Osteocyte (in vitro differentiated cells): ENCODE measurements around the gene OVCA2. TPM values are rescaled to one million over a fixed set of nuclear protein-coding genes. Genes with fewer than 3 reads are reported as not detected.
A peak's percentile ranks its signal among the peaks of the same experiment; 100 is the strongest.

Experiments used
- DNase-seq: peaks from one replicate; pipeline ENCODE4 v3.0.0; 2021; ENCODE audit warnings: mixed read lengths; ENCODE audit not compliant: unreplicated experiment; ENCODE audit errors: extremely low spot score
- H3K27ac Mint-ChIP-seq: one replicate; pipeline ENCODE4 v1.8.0; 2021; ENCODE audit warnings: mild to moderate bottlenecking, mixed read lengths; ENCODE audit not compliant: unreplicated experiment
- H3K27me3 Mint-ChIP-seq: one replicate; pipeline ENCODE4 v1.8.0; 2021; ENCODE audit warnings: mixed read lengths; ENCODE audit not compliant: unreplicated experiment
- H3K36me3 Mint-ChIP-seq: one replicate; pipeline ENCODE4 v1.8.0; 2021; ENCODE audit warnings: mixed read lengths; ENCODE audit not compliant: unreplicated experiment
- H3K4me1 Mint-ChIP-seq: one replicate; pipeline ENCODE4 v1.8.0; 2021; ENCODE audit warnings: mixed read lengths; ENCODE audit not compliant: unreplicated experiment
- H3K4me3 Mint-ChIP-seq: one replicate; pipeline ENCODE4 v1.8.0; 2021; ENCODE audit warnings: mild to moderate bottlenecking, moderate library complexity, mixed read lengths; ENCODE audit not compliant: unreplicated experiment
- H3K9me3 Mint-ChIP-seq: one replicate; pipeline ENCODE4 v1.8.0; 2021; ENCODE audit warnings: mixed read lengths; ENCODE audit not compliant: unreplicated experiment
- CTCF ChIP-seq: fragments of 200-600 bp; sonication (generic); IDR thresholded peaks from 2 replicates; pipeline ENCODE4 v1.5.0; 2021; ENCODE audit warnings: antibody characterized with exemption, mild to moderate bottlenecking, moderate library complexity
- total RNA-seq: library from RNA; stranded (reverse); gene quantifications from 2 replicates; pipeline ENCODE4 v1.2.1, GENCODE V29; 2021

Gene OVCA2
- total RNA-seq, 1 donor from 2014 or later: 33.2 TPM

- peaks cover 13% of the 10 kb centered on the region for H3K4me1 Mint-ChIP-seq
- TF ChIP-seq CTCF: no peak
- no peaks in the 10 kb centered on the region for H3K27me3 Mint-ChIP-seq
- no peak for DNase-seq
- no peak overlapping the region for H3K27ac Mint-ChIP-seq
- peaks cover 16% of the 10 kb centered on the region for H3K36me3 Mint-ChIP-seq
- H3K9me3 Mint-ChIP-seq: no peaks in the 10 kb centered on the region
- H3K4me3 Mint-ChIP-seq: no peak overlapping the region
These were observed 6.8 kb upstream of the OVCA2 start for GRCh38 chr17:2034806-2035540.

GRCh38 chr17:2035541-2036488 is 6.0 kb upstream of the OVCA2 start:
- Mint-ChIP-seq H3K4me1 (peaks cover 12% of the 10 kb centered on the region), H3K36me3 (peaks cover 17% of the 10 kb centered on the region), H3K4me3 (no peak overlapping the region), H3K27me3 (no peaks in the 10 kb centered on the region), H3K9me3 (no peaks in the 10 kb centered on the region), H3K27ac (no peak overlapping the region)
- TF ChIP-seq CTCF: no peak
- no peak for DNase-seq

GRCh38 chr17:2037155-2037554 is 4.7 kb upstream of the OVCA2 start:
- Mint-ChIP-seq H3K27me3 (no peaks in the 10 kb centered on the region), H3K9me3 (no peaks in the 10 kb centered on the region)

GRCh38 chr17:2040219-2040827 is 1.5 kb upstream of the OVCA2 start:
- Mint-ChIP-seq H3K4me3 (peak overlapping the region; percentile 90), H3K27ac (peak overlapping the region; percentile 76), H3K36me3 (peaks cover 24% of the 10 kb centered on the region)

More at GRCh38 chr17:2037155-2037554, 4.7 kb upstream of the OVCA2 start:
- no peak overlapping the region for H3K4me3 Mint-ChIP-seq
- no peak for DNase-seq
- peaks cover 17% of the 10 kb centered on the region for H3K36me3 Mint-ChIP-seq
- peaks cover 14% of the 10 kb centered on the region for H3K4me1 Mint-ChIP-seq
- TF ChIP-seq CTCF: no peak
- H3K27ac Mint-ChIP-seq: no peak overlapping the region

More at GRCh38 chr17:2040219-2040827, 1.5 kb upstream of the OVCA2 start:
- no peak for TF ChIP-seq CTCF
- peaks cover 23% of the 10 kb centered on the region for H3K4me1 Mint-ChIP-seq
- H3K27me3 Mint-ChIP-seq: no peaks in the 10 kb centered on the region
- DNase-seq: no peak
- no peaks in the 10 kb centered on the region for H3K9me3 Mint-ChIP-seq
